GM19043 (cell line): ENCODE measurements around the gene ADORA2B.

Experiments
- ATAC-seq: cut with Tn5 transposase; IDR thresholded peaks from one replicate; pipeline ENCODE4 v1.9.1; 2021; ENCODE audit warnings: low read depth; ENCODE audit not compliant: unreplicated experiment

Gene ADORA2B

GRCh38 chr17:15952916-15953790 is 8.2 kb downstream of the ADORA2B start:
- no peak for ATAC-seq

- no peak for ATAC-seq
These were observed 9.3 kb downstream of the ADORA2B start for GRCh38 chr17:15954222-15954621.

GRCh38 chr17:15955793-15956541 is 11.0 kb downstream of the ADORA2B start:
- ATAC-seq: no peak

- no peak for ATAC-seq
These were observed 12.3 kb downstream of the ADORA2B start for GRCh38 chr17:15957206-15957605.

GRCh38 chr17:15957608-15958307 is 12.8 kb downstream of the ADORA2B start:
- no peak for ATAC-seq

- ATAC-seq: no peak
These were observed 13.5 kb downstream of the ADORA2B start for GRCh38 chr17:15958484-15958854.

GRCh38 chr17:15963670-15964110 is 18.8 kb downstream of the ADORA2B start:
- ATAC-seq: no peak

- no peak for ATAC-seq
These were observed 20.6 kb downstream of the ADORA2B start for GRCh38 chr17:15965528-15965927.

- no peak for ATAC-seq
These were observed 21.4 kb downstream of the ADORA2B start for GRCh38 chr17:15966183-15966878.

- ATAC-seq: no peak
These were observed 21.9 kb downstream of the ADORA2B start for GRCh38 chr17:15966879-15967248.

GRCh38 chr17:15967706-15968399 is 22.9 kb downstream of the ADORA2B start:
- no peak for ATAC-seq

GRCh38 chr17:15969463-15969862 is 24.5 kb downstream of the ADORA2B start:
- ATAC-seq: no peak

GRCh38 chr17:15970500-15970899 is 25.6 kb downstream of the ADORA2B start:
- no peak for ATAC-seq

GRCh38 chr17:15971098-15971678 is 26.3 kb downstream of the ADORA2B start:
- ATAC-seq: no peak

- no peak for ATAC-seq
These were observed 27.0 kb downstream of the ADORA2B start for GRCh38 chr17:15971882-15972281.

GRCh38 chr17:15972497-15972951 is 27.6 kb downstream of the ADORA2B start:
- ATAC-seq: no peak

GRCh38 chr17:15973016-15973415 is 28.1 kb downstream of the ADORA2B start:
- ATAC-seq: no peak

- no peak for ATAC-seq
These were observed 28.9 kb downstream of the ADORA2B start for GRCh38 chr17:15973834-15974233.

GRCh38 chr17:15977894-15978293 is 33.0 kb downstream of the ADORA2B start:
- ATAC-seq: no peak

- ATAC-seq: no peak
These were observed 33.7 kb downstream of the ADORA2B start for GRCh38 chr17:15978606-15979005.
